TTC549 (cell line): ENCODE measurements around the gene CD72.
A peak's percentile ranks its signal among the peaks of the same experiment; 100 is the strongest.
"Not testable (repeated sequence)": the region's sequence is repeated elsewhere in the genome, so short reads cannot be mapped to it uniquely, and the experiment has no call there.

Source experiments
- FAIRE-seq: peaks from 2 replicates; lab custom pipeline; 2012; peaks lifted over from hg19 to GRCh38; lab: Jason Lieb, UNC

CD72 gene

DNA sequence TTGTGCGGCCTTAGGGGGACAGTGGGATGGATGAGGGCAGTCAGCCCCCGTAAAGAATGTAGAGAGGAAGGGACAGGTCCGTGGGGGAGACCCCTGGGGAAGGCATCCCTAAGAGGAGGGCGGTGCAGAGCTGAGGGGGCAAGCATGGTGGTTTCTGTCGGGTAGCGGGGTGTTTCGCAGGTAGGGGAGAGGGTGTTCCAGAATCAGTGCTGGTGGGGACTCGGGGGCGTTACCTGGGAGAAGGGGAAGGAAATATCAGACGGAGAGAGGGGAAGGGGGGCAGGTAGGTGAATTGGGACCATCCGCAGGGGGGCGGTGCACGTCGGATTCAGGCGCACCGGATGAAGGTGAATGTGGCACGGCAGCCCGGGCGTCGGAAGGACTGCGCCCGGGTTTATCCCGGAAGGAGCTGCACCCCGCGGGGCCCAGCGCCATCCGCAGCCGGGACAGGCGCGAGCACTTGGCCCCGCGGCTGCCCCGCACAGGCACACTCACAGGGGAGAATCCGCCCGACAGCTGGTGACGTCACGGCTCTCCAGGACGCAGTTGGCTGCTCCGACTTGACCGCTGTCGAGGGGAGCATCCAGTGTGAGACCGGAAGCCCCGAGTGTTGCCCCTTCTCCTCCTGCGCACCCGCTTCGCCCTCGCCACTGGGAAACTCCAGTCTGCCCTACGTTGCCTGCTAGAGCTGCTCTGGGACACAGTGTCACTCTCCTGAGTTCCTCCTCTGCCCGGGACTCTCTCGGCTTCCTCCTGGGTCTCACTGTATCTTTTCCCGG is 1.3 kb downstream of the CD72 start:
- FAIRE-seq = no peak

DNA sequence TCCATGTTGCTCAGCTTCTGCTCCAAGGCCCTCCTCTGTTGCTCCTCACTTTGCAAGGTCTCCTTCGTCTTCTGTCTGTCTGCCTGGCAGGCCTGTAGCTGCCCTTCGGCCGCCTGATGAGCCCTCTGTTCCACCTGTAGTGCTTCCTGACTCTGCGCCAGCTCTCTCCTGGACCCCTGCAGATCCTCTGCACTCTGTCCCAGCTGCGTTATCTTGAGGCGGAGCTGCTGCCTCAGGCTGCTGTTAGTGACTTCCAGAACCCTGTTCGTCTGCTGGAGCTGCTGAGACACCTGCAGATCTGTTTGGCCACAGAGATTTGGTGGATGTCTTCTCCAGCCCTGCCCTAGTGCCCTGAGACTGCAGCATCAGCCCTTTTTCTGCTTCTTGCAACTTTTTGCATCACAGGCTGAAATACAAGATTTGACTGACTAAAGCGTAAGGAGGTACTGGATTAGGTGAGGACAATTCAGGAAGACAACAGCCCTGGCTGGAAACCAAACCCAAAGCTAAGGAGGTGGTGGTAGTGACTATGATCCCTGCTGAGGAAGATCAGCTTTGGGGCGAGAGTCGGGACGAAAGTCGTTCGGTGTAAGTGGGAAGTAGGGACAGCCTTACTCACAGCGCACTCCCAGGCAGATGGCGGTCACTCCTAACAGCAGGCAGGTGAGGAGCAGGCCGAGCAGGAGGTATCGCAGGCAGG is 2.1 kb downstream of the CD72 start:
- FAIRE-seq = no peak

DNA sequence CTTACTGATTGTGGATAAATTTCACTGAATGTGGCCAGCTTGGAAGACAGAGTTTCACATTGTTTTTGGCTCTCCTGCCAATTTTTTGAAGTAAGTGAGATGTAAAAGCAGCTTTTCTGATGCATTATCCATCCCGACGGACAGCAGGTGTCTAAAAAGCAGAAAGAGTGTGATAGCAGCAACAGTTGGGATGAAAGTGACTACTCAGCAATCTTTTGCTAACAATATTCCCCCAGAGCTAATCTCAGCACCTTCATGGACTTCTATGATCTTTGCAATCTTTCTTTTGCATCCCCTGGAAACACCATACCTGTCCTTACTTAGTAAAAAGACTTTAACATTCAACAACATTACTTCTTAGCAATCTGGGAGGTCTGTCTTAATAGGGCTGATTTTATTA is 5.4 kb downstream of the CD72 start:
- no peak for FAIRE-seq

DNA sequence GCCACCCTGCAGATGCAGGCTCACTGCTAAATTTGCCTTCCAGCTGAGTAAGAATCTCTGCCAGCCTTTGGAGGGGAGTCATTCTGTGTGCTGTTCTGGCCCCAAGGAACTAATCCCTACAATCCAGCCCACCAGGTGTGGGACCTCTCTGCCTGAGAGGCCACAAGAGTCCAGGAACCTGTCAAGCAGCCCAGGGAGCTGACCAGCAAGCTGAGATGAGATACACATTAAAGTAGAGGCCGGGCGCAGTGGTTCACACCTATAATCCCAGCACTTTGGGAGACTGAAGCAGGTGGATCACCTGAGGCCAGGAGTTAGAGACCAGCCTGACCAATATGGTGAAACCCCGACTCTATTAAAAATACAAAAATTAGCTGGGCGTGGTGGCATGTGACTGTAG is 6.1 kb downstream of the CD72 start:
- not testable (repeated sequence) for FAIRE-seq

DNA sequence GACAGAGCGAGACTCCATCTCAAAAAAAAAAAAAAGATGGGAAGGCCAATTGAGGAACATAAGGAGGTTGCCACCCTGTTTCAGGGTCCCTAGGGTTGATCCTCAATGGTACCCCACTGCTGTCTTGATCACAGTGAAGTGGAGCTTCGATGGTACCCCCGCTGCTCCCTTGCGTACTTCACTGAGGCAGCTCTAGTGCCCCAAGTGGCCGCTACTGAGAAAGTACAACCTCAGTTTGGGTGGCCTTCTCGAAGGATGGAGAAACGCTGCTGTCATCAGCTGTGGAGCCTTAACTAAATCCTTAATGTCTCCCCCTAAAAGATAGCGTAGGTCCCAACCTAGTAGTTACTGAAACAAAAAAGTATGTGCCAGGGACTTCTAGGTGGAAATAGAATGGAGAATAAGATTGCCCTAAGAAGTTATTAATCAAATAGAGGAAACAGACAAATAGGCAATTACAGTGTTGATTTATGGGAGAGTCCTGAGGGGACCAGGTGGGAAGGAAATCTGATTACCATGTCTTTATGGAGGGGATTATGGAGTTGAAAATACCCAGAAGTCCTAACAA is 6.9 kb downstream of the CD72 start:
- FAIRE-seq = no peak

DNA sequence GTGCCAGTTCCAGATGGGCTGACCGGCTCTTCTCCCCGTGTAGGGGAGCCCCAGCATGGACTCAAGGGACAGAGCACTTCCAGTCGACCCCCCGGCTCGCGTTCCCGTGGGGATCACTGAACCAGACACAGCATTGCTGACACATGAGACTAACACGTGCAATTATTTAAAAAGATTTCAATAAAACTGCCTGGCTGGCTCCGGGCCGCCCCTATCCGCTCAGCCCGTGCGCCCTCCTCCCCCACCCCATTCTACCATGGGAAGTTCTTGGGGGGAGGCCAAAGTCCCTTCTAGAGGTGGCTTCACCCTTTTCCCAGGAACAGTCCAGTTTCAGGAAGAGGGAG is 8.4 kb downstream of the CD72 start:
- FAIRE-seq = no peak

DNA sequence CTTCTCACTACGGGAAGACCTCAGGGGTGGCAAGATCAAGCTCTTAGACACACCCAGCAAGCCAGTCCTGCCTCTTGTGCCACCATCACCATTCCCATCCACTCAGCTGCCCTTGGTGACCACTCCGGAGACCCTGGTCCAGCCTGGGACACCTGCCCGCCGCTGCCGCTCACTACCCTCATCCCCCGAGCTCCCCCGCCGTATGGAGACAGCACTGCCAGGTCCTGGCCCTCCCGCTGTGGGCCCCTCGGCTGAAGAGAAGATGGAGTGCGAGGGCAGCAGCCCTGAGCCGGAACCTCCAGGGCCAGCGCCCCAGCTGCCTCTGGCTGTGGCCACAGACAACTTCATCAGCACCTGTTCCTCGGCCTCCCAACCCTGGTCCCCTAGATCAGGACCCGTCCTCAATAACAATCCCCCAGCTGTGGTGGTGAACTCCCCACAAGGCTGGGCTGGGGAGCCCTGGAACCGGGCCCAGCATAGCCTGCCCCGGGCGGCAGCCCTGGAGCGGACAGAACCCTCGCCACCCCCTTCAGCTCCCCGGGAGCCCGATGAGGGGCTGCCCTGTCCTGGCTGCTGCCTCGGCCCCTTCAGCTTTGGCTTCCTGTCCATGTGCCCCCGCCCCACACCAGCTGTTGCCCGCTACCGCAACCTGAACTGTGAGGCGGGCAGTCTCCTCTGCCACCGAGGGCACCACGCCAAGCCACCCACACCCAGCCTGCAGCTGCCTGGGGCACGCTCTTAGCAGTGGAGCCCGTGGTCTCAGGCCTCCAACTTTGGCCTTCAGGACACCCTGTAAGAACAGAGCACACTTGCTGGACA is 9.0 kb downstream of the CD72 start:
- FAIRE-seq = no peak

DNA sequence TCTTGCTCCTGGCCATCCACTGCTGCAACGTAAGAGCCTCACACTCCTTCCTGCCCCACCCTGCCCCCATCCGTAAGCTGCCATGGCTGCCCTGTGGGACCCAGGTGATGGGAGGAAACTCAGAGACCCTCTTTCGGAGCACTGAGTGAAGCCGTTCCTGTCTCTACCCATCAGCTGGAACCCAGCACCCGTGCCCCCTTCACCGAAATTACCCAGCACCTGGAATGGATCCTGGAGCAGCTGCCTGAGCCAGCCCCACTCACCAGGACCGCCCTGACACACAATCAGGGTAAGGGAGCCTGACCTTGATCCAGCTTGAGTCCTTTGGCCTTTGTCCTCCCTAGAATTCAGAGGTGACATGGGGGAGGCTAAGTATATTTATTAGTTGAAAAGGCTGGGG is 10.0 kb downstream of the CD72 start:
- no peak for FAIRE-seq

DNA sequence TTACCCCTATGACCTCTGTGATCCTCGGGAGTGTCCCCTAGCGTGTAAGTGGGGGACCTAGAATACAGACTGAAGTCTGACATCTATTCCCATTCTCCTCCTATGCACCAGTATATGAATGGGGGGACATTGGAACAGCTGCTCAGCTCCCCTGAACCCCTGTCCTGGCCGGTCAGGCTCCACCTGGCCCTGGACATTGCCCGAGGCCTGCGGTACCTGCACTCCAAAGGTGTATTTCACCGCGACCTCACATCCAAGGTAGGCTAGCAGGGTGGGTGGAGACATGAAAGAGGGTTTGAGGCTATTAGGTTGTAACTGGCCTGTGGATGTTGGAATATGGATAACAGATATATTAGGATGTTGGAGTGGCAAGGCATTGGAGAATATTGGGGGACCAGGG is 11.5 kb downstream of the CD72 start:
- no peak for FAIRE-seq

DNA sequence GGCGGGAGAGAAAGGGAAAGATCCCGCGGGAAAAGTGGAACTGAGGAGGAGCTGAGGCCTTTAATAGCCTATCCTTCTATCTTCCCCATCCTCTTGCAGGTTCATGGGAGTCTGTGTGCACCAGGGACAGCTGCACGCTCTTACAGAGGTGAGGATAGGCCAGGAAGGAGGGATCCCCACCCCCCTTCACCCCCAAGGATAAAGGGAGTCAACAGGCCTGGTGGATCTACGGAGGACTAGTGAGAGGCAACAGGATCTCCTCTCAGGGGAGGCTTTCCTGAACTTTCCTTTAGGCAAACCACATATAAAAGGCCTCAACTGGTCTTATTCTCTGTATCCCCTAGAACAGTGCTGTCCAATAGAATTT is 12.1 kb downstream of the CD72 start:
- FAIRE-seq = no peak

DNA sequence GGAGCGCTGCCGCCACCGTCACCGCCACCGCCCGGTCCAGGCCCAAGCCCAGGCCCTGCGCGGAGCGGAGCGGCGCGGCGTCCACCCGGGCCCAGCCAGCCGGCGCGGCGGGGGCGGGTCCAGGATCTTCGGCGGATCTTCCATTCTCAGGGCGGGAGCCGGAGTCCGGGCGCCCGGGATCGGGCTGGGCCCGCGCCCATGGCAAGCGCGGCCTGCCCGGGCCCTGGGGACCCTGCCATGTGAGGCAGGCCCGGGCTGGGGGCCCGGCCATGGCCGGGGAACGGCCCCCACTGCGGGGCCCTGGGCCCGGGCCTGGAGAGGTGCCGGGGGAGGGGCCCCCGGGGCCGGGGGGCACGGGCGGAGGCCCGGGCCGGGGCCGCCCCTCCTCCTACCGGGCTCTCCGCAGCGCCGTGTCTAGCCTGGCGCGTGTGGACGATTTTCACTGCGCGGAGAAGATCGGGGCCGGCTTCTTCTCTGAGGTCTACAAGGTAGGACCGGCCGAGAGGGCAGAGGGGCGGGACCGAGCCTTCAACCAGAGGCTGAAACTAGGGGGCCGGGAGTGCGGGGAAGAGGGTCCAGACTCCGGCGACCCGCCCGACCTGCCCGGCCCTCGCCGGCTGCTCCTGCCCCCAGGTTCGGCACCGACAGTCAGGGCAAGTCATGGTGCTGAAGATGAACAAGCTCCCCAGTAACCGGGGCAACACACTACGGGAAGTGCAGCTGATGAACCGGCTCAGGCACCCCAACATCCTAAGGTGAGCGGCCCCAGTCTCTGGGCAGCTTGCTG is 12.7 kb downstream of the CD72 start:
- no peak for FAIRE-seq

DNA sequence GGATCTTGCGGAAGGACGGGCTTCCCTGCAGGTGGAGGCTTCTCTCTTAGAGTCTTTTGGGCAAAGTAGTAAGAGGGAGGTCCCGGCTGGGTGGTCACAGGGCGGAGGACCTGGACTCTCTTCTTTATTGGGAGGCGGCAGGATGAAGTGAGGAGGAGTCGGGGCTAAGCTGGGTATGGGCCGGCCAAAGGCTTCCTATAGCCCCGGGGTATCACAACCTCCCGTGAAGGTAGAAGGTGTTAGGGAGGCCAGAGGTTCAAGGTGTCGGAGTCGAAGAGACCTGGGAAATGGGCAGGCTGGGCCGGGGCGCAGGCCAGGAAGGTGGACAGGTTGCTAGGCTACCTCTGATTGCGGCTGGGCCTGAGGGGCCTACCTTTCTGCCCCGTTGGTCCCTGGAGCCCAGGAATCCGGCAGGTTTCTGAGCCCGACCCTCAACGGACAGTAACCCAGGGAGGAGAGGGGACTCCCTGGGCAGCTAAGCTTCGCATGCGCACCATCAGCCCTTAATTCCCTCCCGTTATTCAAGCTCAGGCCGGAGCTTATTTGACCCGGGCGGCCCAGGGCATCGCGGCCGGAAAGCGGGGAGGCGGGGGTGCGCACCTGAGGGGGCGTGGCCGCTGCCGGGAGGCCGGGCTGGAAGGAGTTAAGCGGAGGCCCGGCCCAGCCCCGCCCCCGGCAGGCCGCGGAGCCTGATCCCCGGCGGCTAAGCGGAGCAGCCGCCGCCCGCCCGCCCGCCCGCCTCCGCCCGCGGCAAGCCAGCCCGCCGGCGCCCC is 13.4 kb downstream of the CD72 start, which contains the start of gene TESK1:
TESK1 (plus strand) TSS at position 685 of the 773 bp plus-strand sequence. CDS start 358 bp downstream, outside the sequence.
- no peak for FAIRE-seq

DNA sequence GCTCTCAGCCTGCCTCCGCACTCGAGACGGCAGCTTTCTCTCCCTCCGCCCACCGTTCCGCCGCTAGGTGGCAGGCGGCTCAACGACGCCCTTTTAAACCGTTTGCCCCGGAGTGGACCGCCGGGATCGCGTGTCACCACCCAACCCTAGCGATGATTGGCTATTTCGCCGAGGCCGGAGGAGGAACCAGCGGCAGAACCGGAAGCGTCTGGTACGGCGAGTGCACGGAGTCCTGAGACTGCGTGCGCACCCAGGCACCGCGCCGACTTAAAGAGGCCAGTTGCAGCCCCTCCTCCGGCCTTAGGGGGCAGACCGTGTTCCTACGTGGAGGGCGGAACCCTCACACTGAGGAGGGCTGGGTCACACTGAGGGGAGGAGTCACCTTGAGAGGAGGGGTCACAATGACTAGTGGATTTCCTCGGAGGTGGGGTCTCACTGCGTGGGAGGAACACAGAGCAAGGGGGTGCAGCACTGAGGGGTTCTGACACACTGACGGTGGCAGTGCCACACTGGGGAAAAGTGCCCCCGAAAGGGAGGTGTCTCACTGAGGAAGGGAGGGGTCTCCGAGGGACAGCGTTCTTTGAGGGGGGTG is 14.1 kb downstream of the CD72 start:
- peak; percentile 97 for FAIRE-seq

DNA sequence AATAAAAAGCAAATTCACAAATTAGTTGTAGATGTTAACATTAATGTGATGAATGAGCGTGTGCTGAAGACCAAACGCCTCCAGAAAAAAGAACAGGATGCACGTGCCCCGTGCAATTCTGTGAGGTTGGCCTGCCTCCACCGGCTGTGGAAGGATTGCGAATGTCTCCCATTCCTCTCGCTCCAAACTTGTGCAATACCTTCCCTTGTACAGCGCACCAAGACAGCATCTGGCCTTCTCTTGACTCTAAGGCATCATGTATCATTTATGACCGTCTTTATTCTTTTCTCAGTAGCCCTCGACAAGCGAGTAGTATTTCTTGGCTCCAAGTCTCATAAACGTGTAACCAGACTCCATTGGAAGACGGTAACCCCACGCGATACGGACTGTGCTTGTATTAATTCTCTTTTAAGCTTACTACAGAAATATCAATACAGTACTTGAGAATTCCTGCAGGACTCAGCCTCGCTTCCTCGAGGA is 14.7 kb downstream of the CD72 start:
- no peak for FAIRE-seq

DNA sequence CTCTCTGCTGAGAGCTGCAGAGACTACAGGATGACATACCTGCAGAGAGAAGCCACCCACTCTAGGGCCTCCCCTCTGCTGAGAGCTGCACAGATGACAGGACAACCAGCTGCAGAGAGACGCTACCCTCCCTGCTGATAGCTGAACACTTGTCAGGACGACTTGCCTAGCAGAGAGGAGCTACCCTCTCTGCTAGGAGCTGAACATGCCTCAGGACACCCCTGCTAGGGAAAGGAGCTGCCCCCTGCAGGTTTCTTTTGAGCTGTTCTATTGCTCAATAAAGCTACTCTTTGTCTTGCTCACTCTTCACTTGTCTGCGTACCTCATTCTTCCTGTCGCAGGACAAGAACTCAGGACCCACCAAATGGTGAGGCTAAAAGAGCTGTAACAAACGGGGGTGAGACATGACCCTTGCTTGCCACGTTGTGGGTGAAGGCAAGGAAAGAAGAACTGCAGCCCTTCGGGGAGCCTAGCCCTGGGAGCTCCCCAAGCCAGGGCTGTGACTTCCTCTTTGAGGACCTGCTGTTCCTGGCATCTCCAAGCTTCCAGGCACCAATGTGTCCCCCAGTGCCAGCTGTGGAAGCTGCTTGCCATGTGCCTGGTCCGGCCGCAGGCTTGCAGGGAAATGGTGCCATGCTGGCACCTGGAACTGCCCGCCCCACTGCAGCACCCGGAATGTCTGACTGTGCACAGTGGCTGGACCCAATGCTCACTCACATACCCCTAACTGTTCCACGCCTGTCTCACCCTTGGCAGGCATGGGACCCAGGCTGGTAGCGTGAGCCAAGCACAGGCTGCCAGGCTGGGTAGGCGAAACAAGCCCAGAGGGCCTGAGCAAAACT is 18.2 kb downstream of the CD72 start:
- FAIRE-seq = no peak

DNA sequence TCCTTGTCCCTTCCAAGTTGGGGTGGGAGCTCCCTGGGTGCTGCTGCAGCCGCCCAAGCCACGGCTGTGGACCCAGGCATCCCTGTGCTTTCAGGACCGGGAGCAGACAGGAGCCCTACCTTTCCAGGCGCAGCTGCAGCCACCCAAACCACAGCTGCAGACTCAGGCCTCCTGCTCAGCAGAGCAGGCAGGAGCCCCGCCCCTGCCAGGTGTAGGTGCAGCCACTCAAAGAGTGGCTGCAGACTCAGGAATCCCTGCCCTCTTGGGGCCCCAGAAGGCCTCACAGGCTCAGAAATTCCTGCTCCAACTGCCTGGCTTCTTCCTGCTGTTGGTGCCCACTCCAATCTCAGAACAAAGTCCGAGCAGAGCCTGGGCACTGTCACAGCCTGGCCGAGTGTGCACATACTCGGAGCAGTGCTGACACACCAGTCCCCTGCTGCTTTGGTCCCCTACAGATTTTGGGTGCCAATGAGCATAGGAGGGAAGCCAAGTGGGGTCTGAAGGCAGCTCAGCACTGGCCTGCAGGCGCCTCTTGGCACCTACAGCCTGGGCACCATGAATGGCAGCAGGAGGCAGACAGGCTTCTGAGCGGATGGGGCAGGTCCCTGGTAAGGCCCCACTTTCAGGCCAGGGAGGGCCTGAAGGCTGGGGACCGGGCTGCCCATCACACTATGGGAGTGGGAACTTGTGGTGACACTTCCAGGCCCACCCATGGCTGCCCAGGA is 19.2 kb downstream of the CD72 start:
- no peak for FAIRE-seq

DNA sequence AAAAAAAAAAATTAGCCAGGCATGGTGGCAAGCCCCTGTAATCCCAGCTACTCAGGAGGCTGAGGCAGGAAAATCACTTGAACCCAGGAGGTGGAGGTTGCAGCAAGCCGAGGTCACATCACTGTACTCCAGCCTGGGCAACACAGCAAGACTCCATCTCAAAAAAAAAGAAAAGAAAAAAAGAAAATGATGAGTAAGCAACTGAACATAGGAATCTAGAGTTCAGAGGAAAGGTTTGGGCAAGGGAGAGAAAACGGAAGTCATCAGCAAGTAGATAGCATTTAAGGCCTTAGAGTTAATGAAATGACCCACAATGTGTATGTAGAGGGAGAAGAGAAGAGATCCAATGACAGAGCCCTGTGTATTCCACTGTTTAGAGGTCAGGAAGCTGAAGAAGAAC is 21.3 kb downstream of the CD72 start:
- not testable (repeated sequence) for FAIRE-seq

DNA sequence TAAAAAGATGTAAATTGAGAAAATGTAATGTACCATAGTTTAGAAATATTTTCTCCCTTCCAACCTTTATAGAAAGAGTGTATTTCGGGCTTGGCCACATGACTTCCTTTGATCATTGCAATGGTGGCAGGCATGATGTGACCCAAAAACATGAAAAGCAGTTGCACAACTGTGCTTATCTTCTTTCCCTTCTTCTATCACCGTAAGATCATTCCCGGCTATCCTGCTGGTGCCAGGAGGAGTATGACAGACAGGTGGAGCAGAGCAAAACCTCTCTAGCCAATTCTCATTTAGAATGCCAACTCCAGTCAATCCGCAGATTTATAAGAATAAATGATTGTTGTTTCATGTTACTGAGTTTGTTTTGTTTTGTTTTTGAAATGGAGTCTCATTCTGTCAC is 23.7 kb downstream of the CD72 start:
- no peak for FAIRE-seq

DNA sequence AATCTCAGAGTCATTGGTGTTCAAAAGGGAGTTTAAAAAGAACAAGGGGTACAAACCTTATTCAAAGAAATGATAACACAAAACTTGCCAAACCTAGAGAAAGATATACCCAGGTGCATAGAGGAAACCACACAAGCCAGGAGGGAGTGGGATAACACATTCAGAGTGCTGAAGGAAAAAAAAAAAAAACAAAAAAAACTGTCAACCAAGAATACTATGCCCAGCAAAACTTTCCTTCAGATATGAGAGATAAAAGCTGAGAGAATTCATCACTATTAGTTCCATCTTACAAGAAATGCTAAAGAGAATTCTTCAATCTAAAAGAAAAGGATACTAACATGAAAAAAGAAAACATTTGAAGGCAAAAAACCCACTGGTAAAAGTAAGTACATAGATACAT is 24.6 kb downstream of the CD72 start:
- FAIRE-seq = no peak
